ENCODE data around the gene ABCA3.
"Not testable (repeated sequence)": the region's sequence is repeated elsewhere in the genome, so short reads cannot be mapped to it uniquely, and the experiment has no call there.

ABCA3 gene

GRCh38 chr16:2256531-2257140 lies 83.9 kb downstream of the ABCA3 start:
- no peak for DNase-seq (ENCODE audit: low read depth in 2 of 2)

- no peak for DNase-seq (ENCODE audit: low read depth in 2 of 2)
These were observed 87.2 kb downstream of the ABCA3 start for GRCh38 chr16:2253293-2253692.

GRCh38 chr16:2252806-2253148 lies 87.8 kb downstream of the ABCA3 start:
- no peak for DNase-seq (ENCODE audit: low read depth in 2 of 2)

GRCh38 chr16:2251296-2252111 lies 89.0 kb downstream of the ABCA3 start, which contains the start of gene ECI1:
Gene ECI1, minus strand, starts transcription at chr16:2251587. Its CDS starts 21 bp downstream, at chr16:2251566.
- peak; percentile 55 to 85 for DNase-seq (ENCODE audit: low read depth in 2 of 2)

- DNase-seq (ENCODE audit: low read depth in 2 of 2), result no peak
These were observed 89.8 kb downstream of the ABCA3 start for GRCh38 chr16:2250652-2251295.

- DNase-seq (ENCODE audit: low read depth in 2 of 2), result no peak
These were observed 94.1 kb downstream of the ABCA3 start for GRCh38 chr16:2246301-2246885.

GRCh38 chr16:2244926-2245795 lies 95.4 kb downstream of the ABCA3 start:
- DNase-seq (ENCODE audit: low read depth in 2 of 2), result no peak

GRCh38 chr16:2244301-2244700 lies 96.2 kb downstream of the ABCA3 start:
- no peak for DNase-seq (ENCODE audit: low read depth in 2 of 2)

- DNase-seq (ENCODE audit: low read depth in 2 of 2), result no peak
These were observed 96.7 kb downstream of the ABCA3 start for GRCh38 chr16:2243781-2244180.

- no peak for DNase-seq (ENCODE audit: low read depth in 2 of 2)
These were observed 97.4 kb downstream of the ABCA3 start for GRCh38 chr16:2243031-2243528.

GRCh38 chr16:2242598-2242997 lies 97.9 kb downstream of the ABCA3 start:
- no peak for DNase-seq (ENCODE audit: low read depth in 2 of 2)

GRCh38 chr16:2240331-2240730 lies 100.2 kb downstream of the ABCA3 start:
- not testable (repeated sequence) for DNase-seq (ENCODE audit: low read depth in 2 of 2)

GRCh38 chr16:2238838-2239675 lies 101.5 kb downstream of the ABCA3 start:
- DNase-seq (ENCODE audit: low read depth in 2 of 2), result no peak

GRCh38 chr16:2238150-2238837 lies 102.2 kb downstream of the ABCA3 start:
- no peak for DNase-seq (ENCODE audit: low read depth in 2 of 2)

- DNase-seq (ENCODE audit: low read depth in 2 of 2), result no peak
These were observed 102.9 kb downstream of the ABCA3 start for GRCh38 chr16:2237493-2238149.

GRCh38 chr16:2237102-2237482 lies 103.4 kb downstream of the ABCA3 start:
- no peak for DNase-seq (ENCODE audit: low read depth in 2 of 2)

- DNase-seq (ENCODE audit: low read depth in 2 of 2), result no peak
These were observed 104.0 kb downstream of the ABCA3 start, which contains the start of gene DNASE1L2 for GRCh38 chr16:2236337-2237101. Gene DNASE1L2, plus strand, starts transcription at chr16:2236444. Its CDS starts 373 bp downstream, at chr16:2236817.

GRCh38 chr16:2235695-2236336 lies 104.7 kb downstream of the ABCA3 start:
- DNase-seq (ENCODE audit: low read depth in 2 of 2), result no peak
